ENCODE results near the gene TAS1R3. TPM values are rescaled to one million over a fixed set of nuclear protein-coding genes. Genes with fewer than 3 reads are reported as not detected.

TAS1R3 gene
- total and polyA plus RNA-seq, 2 of the 4 experiments (the other 2 are of a cell fraction), result under 0.01 to 0.05 TPM

DNA sequence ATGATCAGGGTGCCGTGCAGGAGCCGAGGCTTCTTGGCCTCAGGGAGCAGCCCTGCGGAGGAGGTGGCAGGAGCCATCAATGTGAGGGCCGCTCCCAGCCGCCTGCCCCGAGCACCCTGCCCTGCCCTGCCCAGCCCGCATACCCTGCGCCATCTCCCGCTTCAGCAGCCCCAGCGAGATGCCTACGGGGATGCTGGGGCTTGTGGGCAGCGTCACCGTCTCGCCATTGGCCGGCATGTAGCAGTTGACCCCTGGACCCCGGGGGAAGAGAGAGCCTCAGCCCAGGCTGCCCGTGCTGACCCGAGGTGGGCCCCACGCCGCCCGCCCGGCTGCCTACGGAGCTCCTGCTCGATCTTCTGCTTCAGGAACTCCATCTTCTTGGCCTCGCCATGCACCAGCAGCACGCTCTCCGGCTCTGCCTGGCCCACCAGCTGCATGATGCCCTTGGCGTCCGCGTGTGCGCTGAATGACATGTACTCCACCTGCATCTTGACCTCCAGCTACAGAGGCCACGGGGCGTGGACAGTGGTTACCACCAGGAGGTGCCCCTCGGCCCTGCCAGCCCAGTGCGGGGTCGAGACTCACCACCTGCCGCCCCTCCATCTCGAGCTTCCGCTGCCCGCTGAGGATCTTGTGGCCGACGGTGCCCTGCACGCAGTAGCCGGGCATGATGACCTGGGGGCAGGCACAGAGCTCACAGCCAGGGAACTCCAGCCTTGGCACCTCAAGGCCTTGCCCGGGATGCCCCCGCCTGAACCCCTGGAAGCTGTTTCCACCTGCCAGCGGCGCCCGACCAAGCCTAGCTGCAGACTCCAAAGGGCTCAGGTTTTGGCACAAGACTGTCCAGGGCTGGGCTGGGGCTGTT, 18.4 kb upstream of the TAS1R3 start:
- no peak overlapping the region for H3K14ac ChIP-seq (replicated peaks; ENCODE audit: low read depth, low read length)
- H3K23ac ChIP-seq (ENCODE audit: low read depth, low read length), result no peak overlapping the region
- H3K4me2 ChIP-seq (ENCODE audit: low read depth, low read length), result no peak overlapping the region
- no peak overlapping the region for H4K8ac ChIP-seq (ENCODE audit: low read depth in 2 of 2, low read length in 2 of 2)
- no peak overlapping the region for H2BK20ac ChIP-seq (ENCODE audit: low read depth, low read length)
- H4K20me1 ChIP-seq (ENCODE audit: insufficient read depth, low read length), result peaks cover 39% of the 10 kb centered on the region
- H2BK15ac ChIP-seq (ENCODE audit: low read depth, low read length), result no peak overlapping the region
- H3K56ac ChIP-seq (ENCODE audit: extremely low read depth, insufficient read depth, low read length), result no peak overlapping the region
- in situ Hi-C loops (cut with MboI; ENCODE audit: low sequenced_read_pairs) (no loop called here), dilution Hi-C loops (cut with HindIII; ENCODE audit: low sequenced_read_pairs, unreplicated experiment) (no loop called here), intact Hi-C loops (cut with micrococcal nuclease) (no loop called here)
- no peaks in the 10 kb centered on the region for H3K9me3 ChIP-seq (ENCODE audit: control insufficient read depth, insufficient read depth, low read length)
- no peak overlapping the region for H3K4ac ChIP-seq (ENCODE audit: low read depth, low read length)
- H2BK5ac ChIP-seq (ENCODE audit: low read depth, low read length, poor library complexity, severe bottlenecking), result no peak overlapping the region
- ATAC-seq (ENCODE audit: low read depth) (no peak), DNase-seq (no peak)
- no peak overlapping the region for H2AK5ac ChIP-seq (ENCODE audit: low read depth, low read length)
- no peak overlapping the region for H2BK120ac ChIP-seq (ENCODE audit: low read depth, low read length)
- no peak overlapping the region for H3K9ac ChIP-seq (ENCODE audit: low read depth, low read length)
- ChIA-PET POLR2A (ENCODE audit: unreplicated experiment) (no interaction called here), CTCF (no interaction called here)
- H3K4me1 ChIP-seq (ENCODE audit: control insufficient read depth, insufficient read depth, low read length), result peaks cover 8% of the 10 kb centered on the region
- peaks cover 16 to 51% of the 10 kb centered on the region in 2 experiments for H3K79me1 ChIP-seq (ENCODE audit: low read depth in 1 of 2, low read length in 2 of 2)
- H4K91ac ChIP-seq (ENCODE audit: insufficient read depth, low read depth, low read length), result no peak overlapping the region
- no peaks in the 10 kb centered on the region for H3K9me1 ChIP-seq (ENCODE audit: insufficient read depth, low read length)
- H4K5ac ChIP-seq (ENCODE audit: low read depth, low read length), result no peak overlapping the region
- no peak overlapping the region for H2AK9ac ChIP-seq (replicated peaks; ENCODE audit: low read depth, low read length, poor library complexity)
- H2AFZ ChIP-seq (replicated peaks; ENCODE audit: low read length, poor library complexity), result no peak overlapping the region
- no peak overlapping the region for H3K18ac ChIP-seq (ENCODE audit: low read depth, low read length)
- no peak overlapping the region for H3K4me3 ChIP-seq (ENCODE audit: insufficient read depth, low read depth, low read length)
- no peak overlapping the region for H3K27ac ChIP-seq (ENCODE audit: insufficient read depth, low read length)
- 93% methylated on average over 40 of the region's 49 CpGs; no CpG with 5 or more reads in 1 of the 2 experiments for WGBS, 2 experiments (ENCODE audit: extremely low coverage in 2 of 2, insufficient read length in 1 of 2)
- H3K27me3 ChIP-seq (ENCODE audit: control insufficient read depth, insufficient read depth, low read length), result no peaks in the 10 kb centered on the region
- peaks cover 62% of the 10 kb centered on the region for H3K36me3 ChIP-seq (ENCODE audit: control insufficient read depth, insufficient read depth, low read length)
- BruUV-seq (replicated peaks), result no TSS peak
- TF ChIP-seq SMC3 (IDR thresholded peaks at IDR 0.05; ENCODE audit: low read depth, low read length) (no peak), CHD1 (IDR thresholded peaks at IDR 0.05; ENCODE audit: low read depth, low read length) (no peak), MXI1 (IDR thresholded peaks at IDR 0.05; ENCODE audit: borderline replicate concordance, low read depth, low read length) (no peak), CEBPB (IDR thresholded peaks at IDR 0.05; ENCODE audit: low read depth, low read length) (no peak), BHLHE40 (IDR thresholded peaks at IDR 0.05; ENCODE audit: low read depth, low read length) (no peak), MAFK (IDR thresholded peaks at IDR 0.05; ENCODE audit: low read depth, low read length) (no peak), RCOR1 (IDR thresholded peaks at IDR 0.05; ENCODE audit: insufficient replicate concordance, low read length) (no peak), RFX5 (IDR thresholded peaks at IDR 0.05; ENCODE audit: low read depth, low read length) (no peak), FOS (IDR thresholded peaks at IDR 0.05; ENCODE audit: low read depth, low read length) (no peak), POLR2A (IDR thresholded peaks at IDR 0.05; ENCODE audit: low read depth, low read length) (no peak), NFE2L2 (IDR thresholded peaks at IDR 0.05; ENCODE audit: low read depth, low read length) (no peak), MAZ (IDR thresholded peaks at IDR 0.05; ENCODE audit: borderline replicate concordance, low read depth, low read length) (no peak)
- TF ChIP-seq, protein P1, sequence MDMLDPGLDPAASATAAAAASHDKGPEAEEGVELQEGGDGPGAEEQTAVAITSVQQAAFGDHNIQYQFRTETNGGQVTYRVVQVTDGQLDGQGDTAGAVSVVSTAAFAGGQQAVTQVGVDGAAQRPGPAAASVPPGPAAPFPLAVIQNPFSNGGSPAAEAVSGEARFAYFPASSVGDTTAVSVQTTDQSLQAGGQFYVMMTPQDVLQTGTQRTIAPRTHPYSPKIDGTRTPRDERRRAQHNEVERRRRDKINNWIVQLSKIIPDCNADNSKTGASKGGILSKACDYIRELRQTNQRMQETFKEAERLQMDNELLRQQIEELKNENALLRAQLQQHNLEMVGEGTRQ (IDR thresholded peaks at IDR 0.05; ENCODE audit: low read depth, low read length), result no peak
- TF ChIP-seq, protein P2, sequence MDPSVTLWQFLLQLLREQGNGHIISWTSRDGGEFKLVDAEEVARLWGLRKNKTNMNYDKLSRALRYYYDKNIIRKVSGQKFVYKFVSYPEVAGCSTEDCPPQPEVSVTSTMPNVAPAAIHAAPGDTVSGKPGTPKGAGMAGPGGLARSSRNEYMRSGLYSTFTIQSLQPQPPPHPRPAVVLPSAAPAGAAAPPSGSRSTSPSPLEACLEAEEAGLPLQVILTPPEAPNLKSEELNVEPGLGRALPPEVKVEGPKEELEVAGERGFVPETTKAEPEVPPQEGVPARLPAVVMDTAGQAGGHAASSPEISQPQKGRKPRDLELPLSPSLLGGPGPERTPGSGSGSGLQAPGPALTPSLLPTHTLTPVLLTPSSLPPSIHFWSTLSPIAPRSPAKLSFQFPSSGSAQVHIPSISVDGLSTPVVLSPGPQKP (IDR thresholded peaks at IDR 0.05; ENCODE audit: borderline replicate concordance, low read depth, low read length), result no peak
- TF ChIP-seq, protein P3, sequence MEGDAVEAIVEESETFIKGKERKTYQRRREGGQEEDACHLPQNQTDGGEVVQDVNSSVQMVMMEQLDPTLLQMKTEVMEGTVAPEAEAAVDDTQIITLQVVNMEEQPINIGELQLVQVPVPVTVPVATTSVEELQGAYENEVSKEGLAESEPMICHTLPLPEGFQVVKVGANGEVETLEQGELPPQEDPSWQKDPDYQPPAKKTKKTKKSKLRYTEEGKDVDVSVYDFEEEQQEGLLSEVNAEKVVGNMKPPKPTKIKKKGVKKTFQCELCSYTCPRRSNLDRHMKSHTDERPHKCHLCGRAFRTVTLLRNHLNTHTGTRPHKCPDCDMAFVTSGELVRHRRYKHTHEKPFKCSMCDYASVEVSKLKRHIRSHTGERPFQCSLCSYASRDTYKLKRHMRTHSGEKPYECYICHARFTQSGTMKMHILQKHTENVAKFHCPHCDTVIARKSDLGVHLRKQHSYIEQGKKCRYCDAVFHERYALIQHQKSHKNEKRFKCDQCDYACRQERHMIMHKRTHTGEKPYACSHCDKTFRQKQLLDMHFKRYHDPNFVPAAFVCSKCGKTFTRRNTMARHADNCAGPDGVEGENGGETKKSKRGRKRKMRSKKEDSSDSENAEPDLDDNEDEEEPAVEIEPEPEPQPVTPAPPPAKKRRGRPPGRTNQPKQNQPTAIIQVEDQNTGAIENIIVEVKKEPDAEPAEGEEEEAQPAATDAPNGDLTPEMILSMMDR (conservative IDR thresholded peaks at IDR 0.05; ENCODE audit: low read depth, low read length), result no peak
